Natural killer cell treated with Interleukin-12 subunit alpha and Interleukin-12 subunit beta and Interleukin-15 and Interleukin-18, amount 100 ng/mL, for 72 hours (primary cell): ENCODE results near the gene GPATCH8. TPM values are rescaled to one million over a fixed set of nuclear protein-coding genes. Genes with fewer than 3 reads are reported as not detected.
A peak's percentile ranks its signal among the peaks of the same experiment; 100 is the strongest.
"Not testable (repeated sequence)": the region's sequence is repeated elsewhere in the genome, so short reads cannot be mapped to it uniquely, and the experiment has no call there.

Experiments
- ATAC-seq, 2 donors: fragments of 150-1000 bp; cut with Tn5 transposase in 1 of 2; sonication (Bioruptor Pico), chemical (Tn5 transposase) in 1 of 2; 2 replicates each; pipeline ENCODE4 v1.10.0; 2021
- DNase-seq: peaks from one replicate; pipeline ENCODE4 v3.0.0; 2022; ENCODE audit warnings: low spot score
- H3K27ac Mint-ChIP-seq, 2 donors: 1 replicate in 1 of 2; 2 replicates in 1 of 2; pipeline ENCODE4 v1.8.0; 2022; ENCODE audit warnings: mixed read lengths in 2 of 2, mild to moderate bottlenecking in 1 of 2, moderate library complexity in 1 of 2
- H3K27me3 Mint-ChIP-seq, 2 donors: 1 replicate in 1 of 2; 2 replicates in 1 of 2; pipeline ENCODE4 v1.8.0; 2022; ENCODE audit warnings: mixed read lengths in 2 of 2
- H3K36me3 Mint-ChIP-seq: one replicate; pipeline ENCODE4 v1.8.0; 2022; ENCODE audit warnings: mixed read lengths
- H3K4me1 Mint-ChIP-seq, 2 donors: 1 replicate in 1 of 2; 2 replicates in 1 of 2; pipeline ENCODE4 v1.8.0; 2022; ENCODE audit warnings: low read depth in 2 of 2, mixed read lengths in 2 of 2, mild to moderate bottlenecking in 1 of 2
- H3K4me3 Mint-ChIP-seq: one replicate; pipeline ENCODE4 v1.8.0; 2022; ENCODE audit warnings: mixed read lengths
- H3K9me3 Mint-ChIP-seq: 2 replicates; pipeline ENCODE4 v1.8.0; 2022; ENCODE audit warnings: mixed read lengths
- total RNA-seq, 2 donors: library from RNA; stranded (reverse); gene quantifications; one replicate each; pipeline ENCODE4 v1.2.3, GENCODE V29; 2022

GPATCH8 gene
- total RNA-seq, 2 donors from 2014 or later: 61.1 to 68.3 TPM

DNA sequence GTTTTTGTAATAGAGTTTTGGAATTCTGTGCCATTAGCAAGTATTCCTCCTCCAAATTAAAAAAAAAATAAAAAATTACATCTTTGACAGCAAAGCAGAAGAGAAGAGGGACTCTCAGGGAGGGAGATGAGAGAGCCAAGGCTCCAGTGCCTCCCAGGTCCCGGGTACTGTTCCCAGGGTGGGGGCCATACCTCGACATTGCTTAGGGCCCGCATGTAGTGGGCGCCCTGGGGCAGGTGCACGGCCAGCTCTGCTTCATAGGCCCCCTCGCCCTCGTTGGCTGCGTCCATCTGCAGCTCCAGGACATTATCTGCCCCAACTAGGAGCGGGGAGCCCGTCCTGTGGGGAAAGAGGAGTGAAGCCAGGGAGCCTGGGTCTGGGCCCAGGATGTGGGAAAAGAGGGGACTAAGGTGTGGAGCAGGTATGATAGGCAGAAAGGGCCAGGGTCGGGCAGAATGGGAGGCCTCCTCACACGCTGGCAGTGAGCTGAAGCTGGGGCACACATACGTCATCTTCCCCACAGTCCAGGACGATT, 125.0 kb downstream of the GPATCH8 start:
- Mint-ChIP-seq H3K27me3 (peaks cover 2 to 6% of the 10 kb centered on the region in 2 donors), H3K4me3 (no peak overlapping the region), H3K9me3 (no peaks in the 10 kb centered on the region), H3K27ac (no peak overlapping the region), H3K36me3 (no peaks in the 10 kb centered on the region), H3K4me1 (no peaks in the 10 kb centered on the region)
- ATAC-seq: no peak
- no peak for DNase-seq

DNA sequence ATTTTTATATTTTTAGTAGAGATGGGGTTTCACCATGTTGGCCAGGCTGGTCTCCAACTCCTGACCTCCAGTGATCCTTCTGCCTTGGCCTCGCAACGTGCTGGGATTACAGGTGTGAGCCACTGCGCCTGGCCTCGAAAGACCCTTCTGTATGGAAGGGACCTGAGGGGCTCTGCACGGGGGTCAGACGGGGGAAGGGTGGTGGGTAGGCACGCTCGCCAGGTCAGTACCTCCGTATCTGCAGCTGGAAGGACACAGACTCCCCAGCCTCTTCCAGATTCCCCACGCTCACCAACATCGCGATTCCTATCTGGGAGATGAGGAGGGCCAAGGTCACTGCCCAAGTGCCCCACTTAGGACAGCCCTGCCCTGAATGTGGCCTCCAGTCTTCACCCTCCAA, 126.4 kb downstream of the GPATCH8 start:
- Mint-ChIP-seq H3K36me3 (no peaks in the 10 kb centered on the region), H3K27me3 (peaks cover 0 to 3% of the 10 kb centered on the region in 2 donors), H3K27ac (no peak overlapping the region), H3K4me1 (no peaks in the 10 kb centered on the region), H3K4me3 (no peak overlapping the region), H3K9me3 (no peaks in the 10 kb centered on the region)
- DNase-seq (no peak), ATAC-seq (no peak)

DNA sequence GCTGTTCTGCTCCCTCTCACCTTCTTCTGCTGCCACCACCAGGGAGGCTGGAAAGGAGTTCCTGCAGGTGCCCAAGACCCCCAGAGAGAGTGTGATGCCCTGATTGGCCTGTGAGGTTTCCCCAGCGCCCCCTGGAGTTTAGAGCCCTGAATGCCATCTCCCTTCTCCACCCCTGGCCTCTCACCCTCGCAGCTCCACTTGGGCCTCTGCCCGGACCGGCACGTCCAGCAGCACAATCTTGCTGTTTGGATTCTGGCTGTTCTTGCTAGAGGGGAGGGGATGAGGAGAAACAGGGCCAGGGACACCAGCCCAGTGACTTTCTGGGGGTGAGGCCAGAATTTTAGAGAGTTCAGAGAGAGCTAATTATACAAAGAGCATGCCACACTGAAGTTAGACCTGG, 127.1 kb downstream of the GPATCH8 start:
- Mint-ChIP-seq H3K27me3 (peaks cover 0 to 3% of the 10 kb centered on the region in 2 donors), H3K27ac (no peak overlapping the region)
- no peak for DNase-seq

DNA sequence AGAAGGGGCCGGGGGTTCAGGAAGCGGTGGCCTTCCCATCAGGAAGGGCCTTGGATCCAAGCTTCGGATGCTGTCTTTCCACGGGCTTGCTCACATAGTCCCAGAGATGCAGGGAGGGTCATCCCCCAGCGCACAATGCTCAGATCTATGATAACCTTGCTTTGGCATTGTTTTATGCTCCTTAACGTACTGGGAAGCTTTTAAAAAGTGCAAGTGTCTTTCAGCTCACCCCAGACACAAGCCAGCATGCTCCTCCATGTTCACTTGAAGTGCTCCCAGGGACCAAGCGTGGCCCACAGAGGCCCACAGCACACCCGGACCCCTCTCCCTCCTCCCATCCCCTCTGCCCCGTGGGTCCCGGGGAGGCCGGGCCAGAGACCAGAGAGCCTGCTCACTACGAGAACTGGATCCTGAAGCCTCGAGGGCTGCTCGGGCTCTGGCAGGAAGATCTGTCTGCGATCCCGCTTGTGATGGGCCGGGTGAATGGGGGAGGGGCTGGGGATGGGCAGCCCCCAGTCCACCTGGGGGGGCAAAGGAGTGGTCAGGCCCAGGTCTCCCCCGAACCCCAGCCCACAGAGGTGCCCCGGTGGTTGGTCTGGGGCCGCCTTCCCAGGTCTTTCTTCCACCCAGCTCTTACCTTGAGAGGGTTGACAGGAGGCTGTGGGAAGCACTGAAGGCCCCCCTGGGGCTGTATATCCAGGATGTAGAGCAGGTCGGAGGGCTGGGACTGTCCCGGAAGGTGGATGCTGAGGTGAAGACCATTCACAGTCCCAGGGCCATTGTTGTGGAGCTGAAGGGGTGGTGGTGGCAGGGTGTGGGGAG, 127.8 kb downstream of the GPATCH8 start:
- no peaks in the 10 kb centered on the region for H3K4me1 Mint-ChIP-seq
- peaks cover 0 to 3% of the 10 kb centered on the region in 2 donors for H3K27me3 Mint-ChIP-seq
- no peaks in the 10 kb centered on the region for H3K36me3 Mint-ChIP-seq
- H3K4me3 Mint-ChIP-seq: no peak overlapping the region
- H3K27ac Mint-ChIP-seq: no peak overlapping the region
- DNase-seq (no peak), ATAC-seq (no peak)
- no peaks in the 10 kb centered on the region for H3K9me3 Mint-ChIP-seq

More for the DNA sequence above, 127.1 kb downstream of the GPATCH8 start:
- no peaks in the 10 kb centered on the region for H3K4me1 Mint-ChIP-seq
- H3K9me3 Mint-ChIP-seq: no peaks in the 10 kb centered on the region
- ATAC-seq: no peak
- no peak overlapping the region for H3K4me3 Mint-ChIP-seq
- no peaks in the 10 kb centered on the region for H3K36me3 Mint-ChIP-seq

DNA sequence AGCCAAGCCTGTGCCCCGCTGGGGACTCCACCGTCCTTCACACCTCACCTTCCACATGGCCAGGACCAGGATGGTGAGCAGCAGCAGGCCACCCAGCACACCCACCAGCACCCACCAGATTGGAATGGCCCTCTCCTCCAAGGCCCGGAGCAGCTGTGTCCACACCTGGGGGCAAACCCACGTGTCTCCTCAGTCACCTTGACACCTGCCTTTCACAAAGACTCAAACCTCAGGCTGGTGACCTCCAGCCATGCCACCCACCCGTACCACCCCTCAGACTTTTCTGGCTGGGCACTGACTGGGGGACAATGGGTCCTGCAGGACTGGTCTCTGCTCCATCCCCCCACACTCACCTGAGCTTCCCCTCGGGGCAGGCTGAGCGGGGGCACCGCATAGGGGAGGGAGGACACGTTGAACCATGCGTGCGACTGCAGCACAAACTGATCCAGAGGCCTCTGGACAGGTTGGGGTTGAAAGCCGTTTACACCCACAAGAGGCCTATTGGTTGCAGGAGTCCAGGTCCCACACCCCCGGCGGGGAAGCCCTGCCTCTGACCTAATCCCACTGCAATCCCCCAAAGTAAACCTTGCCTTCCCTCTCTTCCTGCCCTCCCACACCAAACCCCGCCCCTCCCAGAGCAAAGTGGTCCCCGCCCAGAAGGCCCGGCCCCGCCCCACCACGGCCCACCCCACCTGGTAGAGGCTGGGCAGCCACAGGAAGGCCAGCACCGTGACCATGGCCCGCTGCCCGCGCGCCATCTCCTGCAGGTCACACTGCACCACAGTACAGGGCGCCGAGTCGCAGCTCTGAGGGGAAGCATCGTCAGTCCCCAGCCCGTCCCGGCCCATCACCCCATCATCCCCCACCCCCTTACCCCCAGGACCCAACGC, 128.7 kb downstream of the GPATCH8 start:
- no peak overlapping the region for H3K27ac Mint-ChIP-seq
- ATAC-seq: peak in 1 of 2 donors; percentile 33

DNA sequence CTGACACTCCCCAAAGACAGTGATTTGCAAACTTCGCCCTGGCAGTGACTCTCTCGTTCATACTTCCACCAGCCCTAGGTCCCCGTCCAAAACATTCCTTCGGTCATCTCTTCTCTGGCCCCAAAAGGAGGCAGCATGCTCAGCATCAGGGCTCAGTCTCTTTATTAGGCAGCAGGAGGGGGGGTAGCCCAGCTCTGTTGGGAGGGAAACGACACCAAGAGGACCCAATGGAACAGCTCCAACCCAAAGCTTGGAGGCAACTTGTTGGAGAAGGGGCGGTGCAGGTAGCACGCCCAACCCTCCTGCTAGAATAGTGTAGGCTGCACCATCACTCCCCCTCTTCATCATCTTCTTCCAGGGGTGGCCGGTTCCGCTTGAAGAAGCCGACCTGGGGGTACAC, 131.2 kb downstream of the GPATCH8 start:
- Mint-ChIP-seq H3K4me1 (peaks cover 0 to 2% of the 10 kb centered on the region in 2 donors), H3K9me3 (no peaks in the 10 kb centered on the region), H3K27ac (no peak overlapping the region), H3K27me3 (peaks cover 6 to 11% of the 10 kb centered on the region in 2 donors), H3K4me3 (no peak overlapping the region), H3K36me3 (no peaks in the 10 kb centered on the region)
- DNase-seq (no peak), ATAC-seq (no peak)

More for the DNA sequence above, 128.7 kb downstream of the GPATCH8 start:
- DNase-seq: no peak
- H3K4me1 Mint-ChIP-seq: peaks cover 0 to 2% of the 10 kb centered on the region in 2 donors
- peaks cover 0 to 5% of the 10 kb centered on the region in 2 donors for H3K27me3 Mint-ChIP-seq
- H3K9me3 Mint-ChIP-seq: no peaks in the 10 kb centered on the region
- H3K4me3 Mint-ChIP-seq: no peak overlapping the region
- no peaks in the 10 kb centered on the region for H3K36me3 Mint-ChIP-seq

DNA sequence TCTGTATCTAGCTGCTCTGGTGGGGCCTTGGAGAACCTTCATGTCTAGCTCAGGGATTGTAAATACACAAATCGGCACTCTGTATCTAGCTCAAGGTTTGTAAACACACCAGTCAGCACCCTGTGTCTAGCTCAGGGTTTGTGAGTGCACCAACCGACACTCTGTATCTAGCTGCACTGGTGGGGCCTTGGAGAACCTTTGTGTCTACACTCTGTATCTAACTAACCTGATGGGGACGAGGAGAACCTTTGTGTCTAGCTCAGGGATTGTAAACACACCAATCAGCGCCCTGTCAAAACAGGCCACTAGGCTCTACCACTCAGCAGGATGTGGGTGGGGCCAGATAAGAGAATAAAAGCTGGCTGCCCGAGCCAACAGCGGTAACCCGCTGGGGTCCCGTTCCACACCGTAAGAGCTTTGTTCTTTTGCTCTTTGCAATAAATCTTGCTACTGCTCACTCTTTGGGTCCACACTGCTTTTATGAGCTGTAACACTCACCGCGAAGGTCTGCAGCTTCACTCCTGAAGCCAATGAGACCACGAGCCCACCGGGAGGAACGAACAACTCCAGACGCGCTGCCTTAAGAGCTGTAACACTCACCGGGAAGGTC, 133.7 kb downstream of the GPATCH8 start:
- not testable (repeated sequence) for H3K4me1 Mint-ChIP-seq, ATAC-seq, H3K9me3 Mint-ChIP-seq, H3K27ac Mint-ChIP-seq, DNase-seq, H3K36me3 Mint-ChIP-seq
- Mint-ChIP-seq H3K27me3 (peaks cover 24 to 25% of the 10 kb centered on the region in 2 donors), H3K4me3 (peak overlapping the region; percentile 78)

DNA sequence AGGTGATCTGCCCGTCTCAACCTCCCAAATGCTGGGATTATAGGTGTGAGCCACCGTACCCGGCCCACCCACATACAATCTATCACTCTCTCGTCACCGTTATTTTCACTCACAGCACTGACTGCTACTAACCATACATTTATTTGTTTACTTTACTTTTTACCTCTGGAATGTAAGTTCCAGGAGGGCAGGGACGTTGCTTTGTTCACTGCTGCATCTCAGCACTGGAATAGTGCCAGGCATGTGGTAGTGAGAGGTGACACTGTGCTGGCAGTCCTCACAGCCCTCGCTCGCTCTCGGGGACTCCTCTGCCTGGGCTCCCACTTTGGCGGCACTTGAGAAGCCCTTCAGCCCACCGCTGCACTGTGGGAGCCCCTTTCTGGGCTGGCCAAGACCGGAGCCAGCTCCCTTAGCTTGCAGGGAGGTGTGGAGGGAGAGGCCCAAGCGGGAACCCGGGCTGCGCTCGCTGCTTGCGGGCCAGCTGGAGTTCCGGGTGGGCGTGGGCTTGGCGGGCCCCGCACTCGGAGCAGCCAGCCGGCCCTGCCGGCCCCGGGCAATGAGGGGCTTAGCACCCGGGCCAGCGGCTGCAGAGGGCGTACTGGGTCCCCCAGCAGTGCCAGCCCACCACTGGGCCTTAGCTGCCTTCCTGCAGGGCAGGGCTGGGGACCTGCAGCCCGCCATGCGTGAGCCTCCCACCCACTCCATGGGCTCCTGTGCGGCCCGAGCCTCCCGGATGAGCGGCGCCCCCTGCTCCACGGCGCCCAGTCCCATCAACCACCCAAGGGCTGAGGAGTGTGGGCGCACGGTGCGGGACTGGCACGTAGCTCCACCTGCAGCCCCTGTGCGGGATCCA, 134.6 kb downstream of the GPATCH8 start:
- not testable (repeated sequence) for H3K4me1 Mint-ChIP-seq, H3K9me3 Mint-ChIP-seq, H3K36me3 Mint-ChIP-seq, H3K27ac Mint-ChIP-seq, H3K4me3 Mint-ChIP-seq, DNase-seq, ATAC-seq
- peaks cover 24 to 25% of the 10 kb centered on the region in 2 donors for H3K27me3 Mint-ChIP-seq

DNA sequence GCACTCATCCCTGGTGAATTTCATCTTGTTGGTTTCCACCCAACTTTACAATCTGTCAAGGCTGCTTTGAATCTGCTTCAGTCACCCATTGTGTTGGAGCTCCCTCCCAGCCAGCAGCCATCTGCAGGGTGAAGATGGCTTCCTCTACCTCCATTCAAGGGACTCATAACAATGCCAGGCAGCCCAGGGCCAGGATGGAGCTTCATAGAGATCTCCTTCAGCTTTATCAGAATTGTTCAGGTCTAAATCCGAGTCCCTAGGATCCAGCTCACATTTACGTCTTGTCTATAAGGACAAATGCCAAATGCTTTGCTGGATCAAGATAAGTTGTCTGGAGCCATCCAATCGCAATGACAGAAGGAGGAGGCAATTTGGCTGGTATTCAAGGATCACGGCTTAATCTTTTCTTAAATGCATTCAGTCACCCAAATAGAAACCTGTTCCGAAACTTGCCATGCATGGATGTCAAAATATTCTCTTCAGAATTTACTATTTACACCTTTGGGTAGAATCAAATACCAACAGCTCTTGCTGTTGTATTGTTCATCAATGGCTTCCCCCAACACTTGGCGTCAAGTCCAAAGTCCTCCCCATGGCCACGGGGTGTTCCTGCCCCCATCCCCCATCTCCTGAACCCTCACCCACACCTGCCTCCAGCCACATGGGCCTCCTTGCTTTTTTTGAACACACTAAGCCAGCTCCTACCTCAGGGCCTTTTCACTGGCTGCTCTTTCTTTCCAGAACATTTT, 135.8 kb downstream of the GPATCH8 start:
- Mint-ChIP-seq H3K27me3 (peaks cover 24 to 25% of the 10 kb centered on the region in 2 donors), H3K36me3 (no peaks in the 10 kb centered on the region), H3K27ac (no peak overlapping the region), H3K9me3 (no peaks in the 10 kb centered on the region), H3K4me1 (peaks cover 0 to 2% of the 10 kb centered on the region in 2 donors), H3K4me3 (no peak overlapping the region)
- DNase-seq: peak; percentile 20
- ATAC-seq: no peak

DNA sequence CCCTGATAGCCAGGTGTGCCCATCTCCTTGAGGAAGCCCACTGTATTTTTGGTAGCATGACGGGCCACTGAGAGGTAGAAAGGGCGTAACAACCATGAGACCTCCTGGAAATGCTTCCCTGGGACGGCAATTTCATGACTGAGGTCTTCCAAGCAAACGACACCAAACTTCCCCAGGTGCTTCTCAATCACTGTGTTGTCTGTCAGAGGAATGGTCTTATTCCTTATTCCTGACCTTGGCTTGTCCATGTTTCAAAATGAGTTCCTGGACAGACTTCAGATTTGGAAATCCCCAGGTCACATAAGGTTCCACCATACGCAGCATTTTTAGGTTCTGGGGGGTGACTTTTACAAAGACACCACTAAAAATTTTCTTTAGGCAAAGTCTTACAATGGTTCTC, 138.2 kb downstream of the GPATCH8 start:
- H3K27me3 Mint-ChIP-seq: peaks cover 29 to 36% of the 10 kb centered on the region in 2 donors
- DNase-seq: peak; percentile 8
- not testable (repeated sequence) for H3K36me3 Mint-ChIP-seq, H3K9me3 Mint-ChIP-seq, H3K4me1 Mint-ChIP-seq, H3K27ac Mint-ChIP-seq, ATAC-seq
- H3K4me3 Mint-ChIP-seq: peak overlapping the region; percentile 31

DNA sequence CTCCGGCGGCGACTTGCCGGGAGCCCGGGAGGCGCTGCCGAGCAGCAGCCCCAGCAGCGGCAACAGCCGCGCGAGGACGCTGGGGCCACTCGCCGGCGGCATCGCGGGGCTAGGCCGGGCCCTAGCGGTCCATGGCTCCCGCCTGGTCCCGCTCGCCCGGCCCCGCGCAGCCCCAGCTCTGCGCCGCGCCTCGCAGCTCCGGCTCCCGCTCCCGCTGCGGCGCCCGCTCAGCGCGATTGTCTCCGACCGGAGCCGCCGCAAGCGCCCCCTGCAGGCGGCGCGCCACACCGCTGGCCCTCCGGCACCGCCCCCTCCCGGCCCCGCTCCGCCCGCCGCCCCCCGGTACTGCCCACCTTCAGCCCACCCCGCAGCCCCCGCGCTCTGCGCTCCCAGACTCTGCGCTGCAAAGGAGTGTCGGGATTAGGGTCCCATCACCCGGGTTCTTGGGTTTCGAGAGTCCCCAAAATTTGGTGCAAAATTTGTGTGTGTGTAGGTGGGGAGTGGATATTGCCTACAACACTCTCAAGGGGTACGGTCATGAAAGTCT, 139.5 kb downstream of the GPATCH8 start, which contains the start of gene FAM171A2:
FAM171A2 (minus strand) TSS at position 241 of the 547 bp plus-strand sequence; CDS start at position 102, 139 bp downstream.
- no peaks in the 10 kb centered on the region for H3K36me3 Mint-ChIP-seq

More for the DNA sequence above, 139.5 kb downstream of the GPATCH8 start, which contains the start of gene FAM171A2:
- H3K27ac Mint-ChIP-seq: no peak within 1 kb of the TSS
- peak; percentile 90 to 93 for ATAC-seq
- H3K4me3 Mint-ChIP-seq: peak within 1 kb of the TSS; percentile 54
- peak; percentile 70 for DNase-seq
- H3K9me3 Mint-ChIP-seq: no peaks in the 10 kb centered on the region
- H3K4me1 Mint-ChIP-seq: no peaks in the 10 kb centered on the region
- peaks cover 27 to 36% of the 10 kb centered on the region in 2 donors for H3K27me3 Mint-ChIP-seq
